GM21423 (cell line): ENCODE results near the gene BEST2.
"Not testable (repeated sequence)": the region's sequence is repeated elsewhere in the genome, so short reads cannot be mapped to it uniquely, and the experiment has no call there.

Experiments
- ATAC-seq: cut with Tn5 transposase; IDR thresholded peaks from one replicate; pipeline ENCODE4 v1.9.1; 2021; ENCODE audit warnings: mild to moderate bottlenecking, moderate library complexity; ENCODE audit not compliant: unreplicated experiment

Gene BEST2

DNA sequence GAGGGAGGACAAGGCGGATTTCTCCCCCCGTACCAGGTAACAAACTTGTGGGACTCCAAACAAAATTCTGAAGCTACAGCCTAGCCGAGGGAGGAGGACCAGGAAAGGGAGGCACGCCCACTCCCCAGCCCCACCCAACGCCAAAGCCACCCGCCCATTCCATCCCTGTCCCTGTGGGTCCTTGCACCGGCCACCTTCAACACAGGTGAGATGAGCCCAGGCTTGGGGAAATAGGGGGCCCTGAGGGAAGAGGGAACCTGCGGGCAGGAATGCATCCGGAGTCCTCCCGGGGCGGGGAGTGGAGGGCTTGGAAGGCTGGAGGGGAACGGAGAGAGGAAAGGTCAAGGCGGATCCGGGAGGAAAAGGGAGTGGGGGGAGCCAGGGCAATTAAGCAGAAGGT lies at the start of gene BEST2:
TSS of gene BEST2 (plus strand) at position 157 of the 400 bp plus-strand sequence. CDS start 802 bp downstream, outside the sequence.
- no peak for ATAC-seq

DNA sequence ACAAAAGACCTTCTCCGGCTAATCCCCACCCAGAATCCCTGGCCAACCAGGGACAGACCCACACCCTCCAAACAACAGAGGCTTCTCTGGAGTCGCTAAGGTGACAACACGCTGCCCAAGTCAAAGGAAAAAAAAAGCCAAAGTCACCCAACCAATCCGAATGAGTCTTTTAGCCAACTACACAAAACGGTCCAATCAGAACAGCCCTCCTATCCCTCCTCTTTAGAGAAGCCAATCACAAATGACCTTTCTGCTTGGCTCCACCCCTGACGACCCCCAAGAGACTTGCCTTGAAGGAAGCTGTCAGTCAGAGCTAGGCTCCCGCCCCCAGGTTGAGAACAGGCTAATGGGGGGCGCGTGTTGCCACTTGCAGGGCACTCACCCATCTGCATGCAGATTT lies 48.5 kb upstream of the BEST2 start:
- no peak for ATAC-seq

DNA sequence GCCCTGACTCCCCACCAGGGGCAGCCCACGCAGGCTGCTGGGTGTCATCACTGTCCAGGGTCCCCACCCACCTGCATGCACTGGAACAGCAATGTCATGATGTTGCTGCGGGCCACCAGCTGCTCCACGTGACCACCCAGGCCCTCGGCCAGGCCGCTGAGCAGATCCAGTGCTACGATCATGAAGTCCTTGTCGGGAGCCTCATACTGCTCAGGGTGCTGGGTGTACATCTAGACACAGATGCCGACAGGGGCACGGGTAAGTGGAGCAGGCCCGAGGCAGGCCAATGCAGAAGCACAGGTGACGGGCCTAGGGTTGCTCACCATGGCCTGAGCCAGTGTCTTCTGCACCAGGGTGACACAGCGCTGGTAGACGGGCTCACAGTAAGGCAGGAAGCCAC lies 46.4 kb upstream of the BEST2 start:
- no peak for ATAC-seq

DNA sequence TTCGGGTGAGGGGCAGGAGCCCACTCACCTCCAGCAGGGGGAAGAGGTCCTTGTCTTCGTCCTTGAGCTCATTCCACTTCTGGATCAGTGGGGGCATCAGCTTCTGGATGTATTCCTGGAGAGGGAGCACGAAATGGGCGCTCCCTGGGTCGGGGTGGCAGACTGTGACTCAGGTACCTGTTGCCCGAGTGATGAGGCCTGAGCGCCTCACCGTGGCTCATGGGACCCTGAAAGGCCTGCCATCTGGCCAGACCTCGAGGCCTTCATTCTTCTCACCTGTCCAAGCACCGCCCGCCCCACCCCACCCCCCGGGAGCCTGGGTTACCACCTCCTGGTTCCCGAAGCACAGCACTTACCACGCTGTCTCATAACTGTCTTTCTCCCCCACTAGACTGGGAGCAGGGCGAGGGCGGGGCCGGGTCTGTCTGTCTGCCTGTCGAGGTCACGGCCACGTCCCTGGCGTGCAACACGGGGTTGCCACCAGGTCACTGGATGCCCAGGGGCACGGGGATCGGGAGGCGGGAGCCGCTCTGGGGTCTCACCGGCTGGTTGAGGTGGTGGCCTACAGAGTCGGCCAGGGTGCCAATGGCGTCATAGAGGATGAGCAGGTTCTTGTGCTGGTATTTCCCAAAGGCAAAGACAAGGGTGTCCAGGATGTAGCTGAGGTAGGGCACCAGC lies 45.8 kb upstream of the BEST2 start:
- ATAC-seq, result no peak

DNA sequence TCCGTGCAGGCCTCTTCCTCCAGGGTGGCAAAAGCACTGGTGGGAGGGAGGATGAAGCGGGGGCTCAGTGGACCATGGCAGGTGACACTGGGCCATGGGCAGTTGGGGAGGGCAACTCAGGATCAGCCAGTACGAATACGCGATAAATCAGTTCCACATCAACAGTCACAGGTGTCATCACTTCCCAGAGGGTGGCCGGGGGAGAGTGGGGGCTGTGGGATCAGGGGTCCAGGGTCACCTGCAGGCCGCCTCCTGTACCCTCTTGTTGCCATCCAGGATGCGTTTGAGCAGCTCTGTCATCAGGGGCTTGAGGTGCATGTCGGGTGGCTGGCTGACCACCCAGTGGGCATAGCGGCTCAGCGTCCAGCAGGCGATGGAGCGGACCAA lies 45.3 kb upstream of the BEST2 start:
- no peak for ATAC-seq

DNA sequence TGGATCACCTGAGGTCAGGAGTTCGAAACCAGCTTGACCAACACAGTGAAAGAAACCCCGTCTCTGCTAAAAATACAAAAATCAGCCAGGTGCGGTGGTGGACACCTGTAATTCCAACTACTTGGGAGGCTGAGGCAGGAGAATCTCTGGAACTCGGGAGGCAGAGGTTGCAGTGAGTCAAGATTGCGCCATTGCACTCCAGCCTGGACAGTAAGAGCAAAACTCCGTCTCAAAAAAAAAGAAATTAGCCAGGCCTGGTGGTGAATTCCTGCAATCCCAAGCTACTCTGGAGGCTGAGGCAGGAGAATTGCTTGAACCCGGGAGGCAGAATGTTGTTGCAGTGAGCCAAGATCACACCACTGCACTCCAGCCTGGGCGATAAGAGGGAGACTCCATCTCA lies 43.0 kb upstream of the BEST2 start:
- ATAC-seq, result no peak

DNA sequence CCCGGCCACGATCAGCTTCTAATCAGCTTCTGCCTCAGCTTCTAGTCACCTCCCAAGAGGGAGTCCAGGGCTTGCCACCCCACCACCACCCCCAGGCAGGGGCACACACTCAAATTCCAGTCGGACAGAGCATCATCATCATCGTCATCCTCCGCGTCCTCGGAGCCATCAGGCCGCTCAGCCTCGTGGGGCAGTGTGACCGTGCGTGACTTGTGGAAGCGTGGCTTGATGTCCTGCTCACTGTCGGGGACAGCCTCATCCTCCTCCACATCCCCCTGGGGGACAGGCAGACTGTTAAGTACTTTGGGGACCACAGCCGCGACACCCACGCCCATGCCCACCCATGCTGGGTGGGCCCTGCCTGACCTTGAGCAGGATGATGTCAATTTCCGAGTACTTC lies 40.4 kb upstream of the BEST2 start:
- ATAC-seq, result no peak

DNA sequence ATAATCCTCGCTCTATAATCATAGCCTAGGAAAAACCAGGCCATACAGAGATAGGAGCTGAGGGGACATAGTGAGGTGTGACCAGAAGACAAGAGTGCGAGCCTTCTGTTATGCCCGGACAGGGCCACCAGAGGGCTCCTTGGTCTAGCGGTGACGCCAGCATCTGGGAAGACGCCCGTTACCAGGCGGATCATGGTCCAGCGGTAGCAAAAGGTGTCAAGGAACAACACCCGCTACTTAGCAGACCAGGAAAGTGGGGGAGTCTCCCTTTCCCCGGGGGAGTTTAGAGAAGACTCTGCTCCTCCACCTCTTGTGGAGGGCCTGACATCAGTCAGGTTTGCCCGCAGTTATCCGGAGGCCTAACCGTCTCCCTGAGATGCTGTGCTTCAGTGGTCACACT lies 39.5 kb upstream of the BEST2 start:
- not testable (repeated sequence) for ATAC-seq

DNA sequence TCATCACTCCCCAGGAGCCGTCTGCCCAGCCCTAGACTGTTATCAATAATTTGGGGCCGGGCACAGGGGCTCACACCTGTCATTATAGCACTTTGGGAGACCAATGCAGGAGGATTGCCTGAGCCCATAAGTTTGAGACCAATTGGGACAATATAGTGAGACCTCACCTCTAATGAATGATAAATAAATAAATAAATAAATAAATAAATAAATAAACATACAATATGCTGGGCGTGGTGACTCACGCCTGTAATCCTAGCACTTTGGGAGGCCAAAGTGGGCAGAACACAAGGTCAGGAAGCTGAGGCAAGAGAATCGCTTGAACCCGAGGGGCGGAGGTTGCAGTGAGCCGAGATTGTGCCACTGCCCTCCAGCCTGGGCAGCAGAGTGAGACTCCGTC lies 38.3 kb upstream of the BEST2 start:
- not testable (repeated sequence) for ATAC-seq

DNA sequence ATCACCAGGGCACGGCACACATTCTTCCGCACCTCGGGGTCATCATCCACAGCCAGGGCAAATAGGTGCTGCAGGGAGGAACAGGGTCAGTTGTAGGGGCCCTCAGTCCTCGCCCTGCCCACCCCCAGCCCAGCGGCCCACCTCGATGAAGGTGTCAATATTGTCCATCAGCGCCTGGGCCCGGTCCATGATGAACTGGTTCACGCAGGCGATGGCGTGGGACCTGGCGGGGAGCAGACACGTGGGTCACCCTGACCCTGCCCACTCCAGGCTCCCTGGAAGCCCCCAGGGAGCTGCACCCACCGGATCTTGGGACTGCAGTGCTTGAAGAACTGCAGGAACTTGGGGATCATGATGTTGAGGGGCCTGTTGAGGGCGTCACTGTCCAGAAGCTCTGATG lies 36.5 kb upstream of the BEST2 start:
- no peak for ATAC-seq

DNA sequence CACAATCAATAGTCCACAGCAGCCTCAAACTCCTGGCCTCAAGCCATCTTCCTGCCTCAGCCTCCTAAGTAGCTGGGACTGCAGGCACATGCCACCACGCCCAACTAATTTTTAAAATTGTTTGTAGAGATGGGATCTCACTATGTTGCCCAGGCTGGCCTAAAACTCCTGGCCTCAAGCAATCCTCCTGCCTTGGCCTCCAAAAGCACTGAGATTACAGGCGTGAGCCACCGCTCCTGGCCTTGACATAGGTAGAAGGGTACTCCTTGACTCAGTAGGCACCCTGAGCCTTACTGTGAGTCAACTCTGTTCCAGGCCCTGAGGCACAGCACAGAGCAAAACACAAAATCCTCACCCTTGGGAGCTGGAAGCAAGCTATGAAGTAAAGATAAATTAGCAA lies 35.7 kb upstream of the BEST2 start:
- no peak for ATAC-seq

DNA sequence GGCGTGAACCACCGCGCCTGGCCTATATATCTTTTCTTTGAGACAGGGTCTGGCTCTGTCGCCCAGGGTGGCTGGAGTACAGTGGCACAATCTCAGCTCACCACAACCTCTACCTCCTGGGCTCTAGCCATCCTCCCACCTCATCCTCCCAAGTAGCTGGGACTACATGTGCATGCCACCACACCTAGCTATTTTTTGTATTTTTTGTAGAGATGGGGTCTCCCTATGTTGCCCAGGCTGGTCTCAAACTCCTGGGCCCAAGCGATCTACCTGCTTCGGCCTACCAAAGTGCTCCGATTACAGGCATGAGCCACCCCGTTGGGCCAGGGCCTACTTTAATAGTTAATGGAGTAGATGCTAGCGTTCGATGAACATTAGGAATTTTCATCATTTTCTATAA lies 31.3 kb upstream of the BEST2 start:
- ATAC-seq, result no peak

DNA sequence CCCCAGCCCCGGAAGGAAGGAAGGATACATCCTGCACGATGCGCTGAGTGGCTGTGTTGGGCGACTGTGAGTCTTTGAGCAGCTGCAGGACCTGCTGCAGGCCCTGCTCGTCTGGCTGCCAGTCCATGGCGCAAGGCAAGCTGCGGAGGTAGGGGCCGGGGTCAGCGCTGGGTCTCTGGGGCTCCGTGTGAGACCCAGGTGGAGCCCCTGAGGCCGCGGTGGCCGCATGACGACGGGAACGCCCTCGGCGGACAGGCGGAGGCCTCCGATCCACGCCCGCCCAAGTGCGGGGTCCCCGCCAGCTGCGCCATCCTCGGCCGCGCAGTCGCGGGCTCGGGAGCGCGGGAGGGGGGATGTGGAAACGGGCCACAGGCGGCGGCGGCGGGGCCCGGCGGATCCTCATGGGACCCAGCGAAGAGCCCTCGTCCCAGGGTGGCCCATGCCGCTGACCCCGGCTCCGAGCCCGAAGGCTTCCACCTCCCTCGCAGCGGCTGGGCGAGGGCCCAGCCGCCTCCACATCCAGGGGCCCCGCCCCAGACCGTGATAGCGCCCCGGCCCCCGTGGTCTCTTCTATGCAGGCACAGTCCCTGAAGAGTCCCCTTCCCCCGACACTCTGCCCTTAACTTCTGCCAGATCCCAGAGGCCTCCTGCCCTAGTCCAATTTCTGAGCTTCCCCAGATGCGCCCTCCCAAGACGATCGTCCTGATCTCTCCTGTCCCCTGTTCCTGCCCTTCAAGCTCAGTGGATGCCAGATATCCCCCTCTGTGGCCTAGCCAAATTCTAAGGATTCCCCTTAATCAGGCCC lies 30.5 kb upstream of the BEST2 start:
- ATAC-seq, result no peak

DNA sequence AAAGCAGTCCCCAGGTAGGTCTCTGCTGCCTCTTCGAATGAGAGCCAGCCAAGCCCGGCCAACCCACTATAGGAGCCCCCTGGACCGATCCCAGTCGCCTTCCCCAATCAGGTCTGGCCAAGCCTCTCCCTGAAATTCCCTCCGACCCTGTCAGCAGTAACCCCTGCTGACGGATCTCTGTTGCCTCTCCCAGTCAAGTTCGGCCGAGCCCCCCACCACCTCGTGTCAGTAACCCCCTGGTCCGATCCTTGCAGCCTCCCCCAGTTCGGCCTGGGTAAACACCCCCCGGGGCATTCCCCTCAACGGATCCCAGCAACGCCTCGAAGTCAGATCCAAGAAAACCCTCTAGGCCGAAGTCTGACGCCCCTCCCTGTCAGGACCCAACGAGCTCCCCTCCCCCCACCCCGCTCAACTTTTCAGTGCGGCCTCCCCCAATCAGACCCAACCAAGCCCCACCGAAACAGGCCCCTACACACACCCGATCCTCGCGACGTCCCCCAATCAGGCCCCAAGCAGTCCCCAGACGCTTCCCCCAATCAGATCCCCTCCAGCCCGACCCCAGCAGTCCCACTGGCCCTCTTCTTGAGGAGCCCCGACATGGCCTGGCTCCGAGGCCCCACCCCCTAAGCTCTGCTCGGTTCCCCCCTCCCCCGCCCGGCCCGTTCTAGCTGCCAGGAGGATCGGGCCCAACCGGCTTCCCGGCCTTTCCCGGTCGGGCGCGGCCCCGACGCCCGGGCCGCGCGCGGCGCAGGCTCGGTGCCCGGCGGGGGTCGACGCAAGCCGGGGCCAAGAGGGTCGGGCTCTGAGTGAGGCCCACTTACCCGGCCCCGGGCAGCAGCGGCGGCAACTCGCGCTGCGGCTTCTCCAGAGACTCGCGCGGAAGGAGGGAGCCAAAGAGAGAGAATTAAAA lies 29.7 kb upstream of the BEST2 start:
- ATAC-seq, result peak; percentile 25

DNA sequence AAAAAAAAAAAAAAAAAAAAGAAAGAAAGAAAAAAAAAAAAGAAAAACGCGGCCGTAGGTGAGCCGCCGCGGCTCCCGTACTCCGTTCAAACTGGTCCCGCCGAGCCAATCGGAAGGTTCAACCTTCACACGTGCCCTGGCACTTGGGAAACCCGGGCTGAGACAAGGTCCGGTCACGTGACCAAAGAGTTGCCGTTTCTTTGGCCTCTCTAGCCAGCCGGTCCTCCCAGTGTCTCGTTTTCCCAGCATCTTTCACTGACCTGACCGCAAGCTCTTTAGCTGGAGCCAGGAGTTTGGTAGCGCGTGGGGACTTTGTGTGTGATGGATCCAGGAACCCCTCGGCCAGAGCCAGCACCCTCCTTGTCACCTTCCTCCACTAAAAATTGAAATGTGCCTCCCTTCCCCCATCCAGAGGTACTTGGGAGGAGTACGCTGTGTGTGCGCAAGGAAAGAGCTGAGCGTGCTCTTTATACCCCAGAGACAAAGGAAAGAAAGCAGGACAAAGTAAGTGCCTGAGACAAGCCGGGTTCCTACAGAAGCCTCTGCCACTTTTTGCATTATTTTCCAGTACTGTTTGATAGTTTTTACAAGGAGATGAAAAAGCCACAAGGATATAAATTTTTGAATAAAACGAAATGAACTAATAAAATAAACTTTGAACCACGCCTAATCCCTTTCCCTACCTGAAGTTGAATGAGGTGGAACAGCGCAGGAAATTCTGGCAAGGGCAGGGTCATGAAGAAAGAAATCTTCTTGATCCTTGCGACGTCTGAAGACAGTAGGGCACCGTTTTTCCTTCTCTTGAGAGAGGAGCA lies 28.8 kb upstream of the BEST2 start:
- ATAC-seq, result peak; percentile 74

DNA sequence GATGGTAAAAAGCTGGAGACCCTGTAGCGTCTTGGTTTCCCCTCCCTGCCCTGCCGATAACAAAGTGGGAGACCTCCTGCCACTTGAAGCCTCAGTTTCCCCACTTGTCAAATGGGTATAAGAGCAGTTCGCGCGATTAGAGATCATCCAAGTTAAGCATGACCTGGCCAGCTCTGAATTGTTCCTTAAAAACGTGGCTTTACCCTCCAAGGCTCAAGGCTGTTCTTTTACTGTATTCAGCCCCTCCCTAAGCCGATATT lies 28.3 kb upstream of the BEST2 start:
- no peak for ATAC-seq

DNA sequence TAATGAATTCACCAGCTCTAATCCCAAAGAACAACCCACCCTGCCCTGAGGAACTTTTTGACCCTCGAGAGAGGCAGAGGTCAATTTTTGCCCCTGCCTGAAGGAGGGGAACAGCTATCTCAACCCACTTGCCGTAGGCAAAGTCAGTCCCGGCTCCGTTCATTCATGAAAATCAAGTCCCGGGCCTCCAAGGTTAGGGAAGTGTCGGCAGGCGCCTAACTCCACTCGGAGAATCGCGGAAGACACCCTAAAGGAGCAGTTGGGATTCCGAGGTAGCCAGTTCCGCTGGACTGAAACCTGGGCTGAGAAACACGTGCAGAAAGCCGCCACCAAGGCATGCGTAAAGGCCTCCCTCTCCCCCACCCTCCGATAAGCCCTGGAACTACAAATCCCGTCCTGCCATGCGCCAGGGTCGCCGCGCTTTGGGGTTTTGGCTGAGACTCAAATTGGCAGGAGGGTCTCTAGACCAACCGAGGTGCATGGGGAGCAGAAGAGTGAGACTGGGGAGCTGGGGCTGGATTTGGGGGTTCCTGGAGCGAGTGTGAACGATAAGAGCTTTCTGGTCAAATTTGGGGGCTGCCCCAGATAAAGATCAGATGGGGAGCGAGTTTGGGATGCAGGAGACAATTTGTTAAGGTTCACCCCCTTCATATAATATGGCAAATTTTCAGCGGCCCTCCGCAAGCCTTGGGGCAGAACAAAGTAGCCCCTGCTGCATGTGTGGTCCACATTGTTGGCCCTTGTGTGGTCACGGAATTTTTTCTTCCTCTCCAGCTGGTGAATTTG lies 27.8 kb upstream of the BEST2 start, which contains the start of gene TNPO2:
TSS of gene TNPO2 (minus strand) at position 292 of the 786 bp plus-strand sequence. CDS start 2,955 bp downstream, outside the sequence.
- ATAC-seq, result no peak

DNA sequence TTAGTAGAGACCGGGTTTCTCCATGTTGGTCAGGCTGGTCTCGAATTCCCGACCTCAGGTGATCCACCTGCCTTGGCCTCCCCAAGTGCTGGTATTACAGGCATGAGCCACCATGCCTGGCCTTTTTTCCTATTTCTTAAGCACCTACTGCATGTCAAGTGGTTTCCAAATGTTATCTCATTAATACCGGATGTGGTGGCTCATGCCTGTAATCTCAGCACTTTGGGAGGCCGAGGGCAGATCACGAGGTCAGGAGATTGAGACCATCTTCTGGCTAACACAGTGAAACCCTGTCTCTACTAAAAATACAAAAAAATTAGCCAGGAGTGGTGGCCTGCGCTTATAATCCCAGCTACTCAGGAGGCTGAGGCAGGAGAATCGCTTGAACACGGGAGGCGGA lies 26.0 kb upstream of the BEST2 start:
- ATAC-seq, result not testable (repeated sequence)

DNA sequence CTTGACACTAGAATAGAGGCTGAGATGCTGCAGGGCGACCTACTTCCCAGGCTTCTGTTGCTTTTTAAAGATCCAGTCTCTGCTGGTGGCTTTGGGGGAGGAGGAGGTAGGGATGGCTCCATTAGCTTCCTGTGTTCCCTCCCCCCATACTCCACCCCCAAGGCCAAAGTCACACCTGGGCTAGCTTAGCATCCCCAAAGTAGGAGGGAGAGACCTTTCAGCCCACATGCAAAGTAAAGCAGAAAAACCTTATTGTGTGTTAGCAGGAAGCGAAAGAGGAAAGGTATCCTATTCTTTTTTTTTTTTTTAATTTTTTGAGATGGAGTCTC lies 24.6 kb upstream of the BEST2 start:
- no peak for ATAC-seq

DNA sequence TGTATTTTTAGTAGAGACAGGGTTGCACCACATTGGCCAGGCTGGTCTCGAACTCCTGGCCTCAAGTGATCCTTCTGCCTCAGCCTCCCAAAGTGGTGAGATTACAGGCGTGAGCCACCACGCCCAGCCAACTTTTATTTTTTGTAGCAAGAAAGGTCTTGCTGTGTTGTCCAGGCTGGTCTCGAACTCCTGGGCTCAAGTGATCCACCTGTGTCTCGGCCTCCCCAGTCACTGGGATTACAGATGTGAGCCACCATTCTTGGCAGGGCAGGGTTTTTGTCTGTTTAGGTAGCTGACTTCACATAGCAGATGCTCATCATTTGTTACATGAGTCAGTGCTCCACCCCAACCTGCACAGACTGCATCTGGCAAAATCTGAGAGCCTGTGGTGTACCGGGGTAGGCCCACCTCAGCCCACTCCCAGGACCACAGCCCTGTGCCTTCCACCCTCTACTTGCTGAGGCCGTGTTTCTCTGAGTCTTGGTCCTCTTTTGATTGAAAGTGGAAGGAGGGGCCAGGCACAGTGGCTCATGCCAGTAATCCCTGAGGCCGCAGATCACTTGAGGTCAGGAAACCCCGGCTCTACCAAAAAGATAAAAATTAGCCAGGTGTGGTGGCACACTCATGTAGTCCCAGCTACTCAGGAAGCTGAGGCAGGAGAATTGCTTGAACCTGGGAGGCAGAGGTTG lies 23.7 kb upstream of the BEST2 start:
- ATAC-seq, result no peak
